CD14-positive monocyte (primary cell): ENCODE measurements around the gene TBC1D10A. TPM values are rescaled to one million over a fixed set of nuclear protein-coding genes. Genes with fewer than 3 reads are reported as not detected.

Experiments used
- DNase-seq, 3 donors: peaks; one replicate each; pipeline ENCODE4 v3.0.0-alpha.2; 2011 to 2022
- H2AFZ ChIP-seq: 2 replicates; pipeline ENCODE4 v1.6.0; 2012; ENCODE audit warnings: mild to moderate bottlenecking, low read depth, low read length, inconsistent platforms; ENCODE audit not compliant: insufficient read depth, poor library complexity, severe bottlenecking
- H3K27ac ChIP-seq, 2 donors: 1 replicate in 1 of 2; 2 replicates in 1 of 2; pipeline ENCODE4 v1.5.1; 2012 to 2013; ENCODE audit warnings: low read length in 2 of 2, control low read depth in 1 of 2, inconsistent platforms in 1 of 2, low read depth in 1 of 2, mild to moderate bottlenecking in 1 of 2
- H3K27me3 ChIP-seq, 2 donors: one replicate each; pipeline versions ENCODE4 v1.6.0 to v1.6.1; 2011 to 2013; ENCODE audit warnings: low read length in 2 of 2; ENCODE audit not compliant: control insufficient read depth in 2 of 2, insufficient read depth in 2 of 2
- H3K36me3 ChIP-seq, 2 donors: replicated peaks in 1 of 2; 1 replicate in 1 of 2; 2 replicates in 1 of 2; pipeline versions ENCODE4 v1.5.1 to v1.6.1; 2012 to 2013; ENCODE audit warnings: low read length in 2 of 2, control low read depth in 1 of 2, inconsistent platforms in 1 of 2, mild to moderate bottlenecking in 1 of 2; ENCODE audit not compliant: insufficient read depth in 2 of 2, control insufficient read depth in 1 of 2
- H3K4me1 ChIP-seq, 2 donors: 1 replicate in 1 of 2; 2 replicates in 1 of 2; pipeline versions ENCODE4 v1.5.1 to v1.6.1; 2012 to 2013; ENCODE audit warnings: low read length in 2 of 2, control low read depth in 1 of 2, inconsistent platforms in 1 of 2, mild to moderate bottlenecking in 1 of 2, moderate library complexity in 1 of 2; ENCODE audit not compliant: insufficient read depth in 2 of 2, control insufficient read depth in 1 of 2
- H3K4me2 ChIP-seq: replicated peaks from 2 replicates; pipeline ENCODE3; 2012; ENCODE audit warnings: low read length, moderate library complexity, mild to moderate bottlenecking; ENCODE audit not compliant: poor library complexity, severe bottlenecking; ENCODE audit errors: extremely low read depth
- H3K4me3 ChIP-seq, 3 experiments: fragments of 200-600 bp in 1 of 3; sonication (generic) in 1 of 3; replicated peaks in 1 of 3; 1 replicate in 2 of 3; 2 replicates in 1 of 3; pipeline ENCODE4 v1.5.1; 2011 to 2013; ENCODE audit warnings: low read length in 3 of 3, mild to moderate bottlenecking in 3 of 3, control low read depth in 2 of 3, low read depth in 2 of 3, inconsistent platforms in 1 of 3, moderate library complexity in 1 of 3
- H3K79me2 ChIP-seq: 2 replicates; pipeline ENCODE4 v1.6.0; 2012; ENCODE audit warnings: mild to moderate bottlenecking, control low read depth, inconsistent platforms, low read length, moderate library complexity; ENCODE audit not compliant: insufficient read depth
- H3K9ac ChIP-seq: 2 replicates; pipeline ENCODE4 v1.6.0; 2017; ENCODE audit warnings: low read length, mild to moderate bottlenecking; ENCODE audit not compliant: insufficient read depth, poor library complexity, severe bottlenecking
- H3K9me3 ChIP-seq, 2 donors: replicated peaks in 1 of 2; 1 replicate in 1 of 2; 2 replicates in 1 of 2; pipeline versions ENCODE4 v1.5.1 to v1.6.1; 2012 to 2013; ENCODE audit warnings: low read length in 2 of 2, control low read depth in 1 of 2; ENCODE audit not compliant: control insufficient read depth in 1 of 2, insufficient read depth in 1 of 2
- H4K20me1 ChIP-seq: 2 replicates; pipeline ENCODE4 v1.6.0; 2012; ENCODE audit warnings: mild to moderate bottlenecking, low read length, control low read depth, moderate library complexity; ENCODE audit not compliant: insufficient read depth
- H3K27ac Mint-ChIP-seq, 7 donors: one replicate each; pipeline ENCODE4 v1.8.0; 2020; ENCODE audit warnings: mild to moderate bottlenecking in 7 of 7, mixed read lengths in 7 of 7, moderate library complexity in 6 of 7, inconsistent platforms in 2 of 7
- H3K27me3 Mint-ChIP-seq, 3 donors: one replicate each; pipeline ENCODE4 v1.8.0; 2021 to 2022; ENCODE audit warnings: low read depth in 3 of 3, mild to moderate bottlenecking in 3 of 3, mixed read lengths in 3 of 3, moderate library complexity in 3 of 3, inconsistent platforms in 1 of 3
- H3K36me3 Mint-ChIP-seq, 2 donors: one replicate each; pipeline ENCODE4 v1.8.0; 2020; ENCODE audit warnings: mixed read lengths in 2 of 2, inconsistent platforms in 1 of 2, mild to moderate bottlenecking in 1 of 2
- H3K4me1 Mint-ChIP-seq: one replicate; pipeline ENCODE4 v1.8.0; 2020; ENCODE audit warnings: mild to moderate bottlenecking, mixed read lengths
- H3K4me3 Mint-ChIP-seq, 2 donors: one replicate each; pipeline ENCODE4 v1.8.0; 2020; ENCODE audit warnings: mild to moderate bottlenecking in 2 of 2, mixed read lengths in 2 of 2, moderate library complexity in 1 of 2
- H3K9me3 Mint-ChIP-seq, 7 donors: one replicate each; pipeline ENCODE4 v1.8.0; 2020 to 2022; ENCODE audit warnings: mixed read lengths in 7 of 7, mild to moderate bottlenecking in 6 of 7, moderate library complexity in 6 of 7, inconsistent platforms in 2 of 7
- WGBS: methylation state at CpG from one replicate; pipeline ENCODE4 v1.1.5; 2013; ENCODE audit warnings: missing lambda C conversion rate; ENCODE audit not compliant: insufficient coverage; 5-methylcytosine and 5-hydroxymethylcytosine counted together
- intact Hi-C, 2 donors: fragments of 100-400 bp; cut with micrococcal nuclease; formaldehyde crosslinking; loops; one replicate each; pipeline versions ENCODE4 v1.15.0 to v1.15.1; 2023
- polyA plus RNA-seq, 3 donors: library from polyadenylated mRNA; depleted of rRNA in 1 of 3; unstranded in 2 of 3; stranded (reverse) in 1 of 3; fragments of 300-500 nt in 2 of 3; fragments of >200 nt in 1 of 3; fragmentation: Illumina TruSeq in 2 of 3; gene quantifications; 1 replicate in 2 of 3; 2 replicates in 1 of 3; pipeline ENCODE4 v1.2.3, GENCODE V29; 2012 to 2021
- TF ChIP-seq, protein P1 (sequence below): fragments of 200-600 bp; IDR thresholded peaks from one replicate; pipeline ENCODE4 v1.8.0; 2022; ENCODE audit warnings: antibody characterized with exemption, mild to moderate bottlenecking

Gene TBC1D10A
- polyA plus RNA-seq, 3 donors, result 13.4 to 38.3 (median 21.8) TPM

DNA sequence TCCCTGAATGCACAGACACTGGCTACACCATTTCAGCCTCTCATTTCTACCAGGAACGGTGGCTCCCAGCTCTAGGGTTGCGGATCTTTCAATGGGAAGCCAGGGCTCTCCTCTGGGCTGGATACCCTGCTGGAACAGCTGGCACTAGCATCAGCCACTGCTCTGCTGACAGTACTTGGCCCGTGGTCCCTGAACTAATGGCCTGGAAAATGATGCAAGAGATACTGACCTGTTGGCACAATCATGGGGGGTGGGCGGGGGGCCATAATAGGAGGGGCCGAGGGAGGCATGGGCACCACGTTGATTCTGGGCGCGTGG lies 10.7 kb upstream of the TBC1D10A start:
- H3K4me3 Mint-ChIP-seq, result no peak overlapping the region
- peaks cover 0 to 2% (median 0%) of the 10 kb centered on the region in 7 donors for H3K9me3 Mint-ChIP-seq
- no peaks in the 10 kb centered on the region for H3K4me1 ChIP-seq
- H4K20me1 ChIP-seq, result peaks cover 56% of the 10 kb centered on the region
- no peak overlapping the region for H3K27ac ChIP-seq
- no peak overlapping the region for H3K4me3 ChIP-seq
- H2AFZ ChIP-seq, result no peak overlapping the region
- no peaks in the 10 kb centered on the region for H3K27me3 ChIP-seq
- H3K27me3 Mint-ChIP-seq, result peaks cover 0 to 2% (median 0%) of the 10 kb centered on the region in 3 donors
- intact Hi-C loops, result no loop called here
- no peaks in the 10 kb centered on the region for H3K9me3 ChIP-seq
- no peak overlapping the region for H3K4me2 ChIP-seq
- 100% methylated on average over 8 of the region's 8 CpGs for WGBS
- peaks cover 99 to 100% of the 10 kb centered on the region in 2 donors for H3K36me3 ChIP-seq
- H3K9ac ChIP-seq, result no peak overlapping the region
- no peak for DNase-seq
- peak overlapping the region in 3 of 7 donors; percentile 5 to 22 (median 21) for H3K27ac Mint-ChIP-seq
- H3K4me1 Mint-ChIP-seq, result no peaks in the 10 kb centered on the region
- TF ChIP-seq, protein P1, sequence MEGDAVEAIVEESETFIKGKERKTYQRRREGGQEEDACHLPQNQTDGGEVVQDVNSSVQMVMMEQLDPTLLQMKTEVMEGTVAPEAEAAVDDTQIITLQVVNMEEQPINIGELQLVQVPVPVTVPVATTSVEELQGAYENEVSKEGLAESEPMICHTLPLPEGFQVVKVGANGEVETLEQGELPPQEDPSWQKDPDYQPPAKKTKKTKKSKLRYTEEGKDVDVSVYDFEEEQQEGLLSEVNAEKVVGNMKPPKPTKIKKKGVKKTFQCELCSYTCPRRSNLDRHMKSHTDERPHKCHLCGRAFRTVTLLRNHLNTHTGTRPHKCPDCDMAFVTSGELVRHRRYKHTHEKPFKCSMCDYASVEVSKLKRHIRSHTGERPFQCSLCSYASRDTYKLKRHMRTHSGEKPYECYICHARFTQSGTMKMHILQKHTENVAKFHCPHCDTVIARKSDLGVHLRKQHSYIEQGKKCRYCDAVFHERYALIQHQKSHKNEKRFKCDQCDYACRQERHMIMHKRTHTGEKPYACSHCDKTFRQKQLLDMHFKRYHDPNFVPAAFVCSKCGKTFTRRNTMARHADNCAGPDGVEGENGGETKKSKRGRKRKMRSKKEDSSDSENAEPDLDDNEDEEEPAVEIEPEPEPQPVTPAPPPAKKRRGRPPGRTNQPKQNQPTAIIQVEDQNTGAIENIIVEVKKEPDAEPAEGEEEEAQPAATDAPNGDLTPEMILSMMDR, result no peak
- H3K79me2 ChIP-seq, result no peaks in the 10 kb centered on the region
- H3K36me3 Mint-ChIP-seq, result peaks cover 99 to 100% of the 10 kb centered on the region in 2 donors

DNA sequence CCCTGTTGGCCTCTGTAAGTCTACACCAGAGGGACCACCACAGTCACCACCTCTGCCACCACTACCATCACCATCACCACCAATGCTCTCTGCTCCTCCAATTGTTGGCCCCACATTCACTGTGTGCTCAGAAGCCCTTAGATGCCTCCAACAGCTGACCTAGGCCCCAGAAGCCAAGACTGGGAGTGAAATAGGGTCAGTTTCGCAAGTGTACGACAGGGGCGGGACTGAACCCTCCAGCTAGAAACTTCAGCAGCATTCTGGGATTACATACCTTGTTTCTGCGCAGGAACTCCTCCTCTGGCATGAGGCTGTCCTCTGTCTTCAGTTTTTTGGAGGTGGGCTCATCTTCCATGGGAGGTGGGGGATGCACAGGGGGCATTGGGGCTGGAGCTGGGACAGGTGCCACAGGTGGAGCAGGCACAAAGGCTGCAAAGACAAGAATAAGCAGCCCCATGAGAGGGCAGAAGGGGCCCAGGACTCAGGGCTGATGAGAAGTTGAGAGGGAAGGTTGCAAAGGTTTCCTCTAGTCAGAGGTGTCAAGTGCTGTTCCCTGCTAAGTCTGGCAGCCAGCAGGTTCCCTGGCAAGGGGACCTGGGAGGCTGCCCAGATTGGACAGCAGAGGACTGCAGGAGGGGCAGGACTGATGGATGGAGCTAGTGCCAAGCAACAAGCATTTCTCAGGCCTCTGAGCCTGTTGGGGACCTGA lies 10.2 kb upstream of the TBC1D10A start:
- Histone ChIP-seq H3K27ac (peak overlapping the region in 1 of 2 donors; percentile 41), H3K4me1 (no peaks in the 10 kb centered on the region), H3K9ac (no peak overlapping the region), H3K36me3 (peaks cover 99% of the 10 kb centered on the region in 2 donors), H3K9me3 (no peaks in the 10 kb centered on the region), H2AFZ (no peak overlapping the region), H4K20me1 (peaks cover 54% of the 10 kb centered on the region), H3K27me3 (no peaks in the 10 kb centered on the region), H3K4me2 (no peak overlapping the region), H3K79me2 (no peaks in the 10 kb centered on the region), H3K4me3 (no peak overlapping the region)
- H3K9me3 Mint-ChIP-seq, result peaks cover 0 to 2% (median 0%) of the 10 kb centered on the region in 7 donors
- H3K36me3 Mint-ChIP-seq, result peaks cover 98 to 99% of the 10 kb centered on the region in 2 donors
- peak overlapping the region in 4 of 7 donors; percentile 6 to 78 (median 34) for H3K27ac Mint-ChIP-seq
- TF ChIP-seq, protein P1, result no peak
- no peak overlapping the region for H3K4me3 Mint-ChIP-seq
- DNase-seq, result no peak
- no peaks in the 10 kb centered on the region for H3K4me1 Mint-ChIP-seq
- intact Hi-C loops, result no loop called here
- WGBS, result 78% methylated on average over 4 of the region's 4 CpGs
- H3K27me3 Mint-ChIP-seq, result peaks cover 0 to 2% (median 0%) of the 10 kb centered on the region in 3 donors
